NCI-H1092 treated with DMSO at 0.1 percent for 48 hours (cell line): Measurements from ENCODE around the gene MX2.
A peak's percentile ranks its signal among the peaks of the same experiment; 100 is the strongest.
"Not testable (repeated sequence)": the region's sequence is repeated elsewhere in the genome, so short reads cannot be mapped to it uniquely, and the experiment has no call there.

Experiments used
- DNase-seq: peaks from one replicate; lab custom pipeline; 2025; lab: John Stamatoyannopoulos, UW

The MX2 gene

DNA sequence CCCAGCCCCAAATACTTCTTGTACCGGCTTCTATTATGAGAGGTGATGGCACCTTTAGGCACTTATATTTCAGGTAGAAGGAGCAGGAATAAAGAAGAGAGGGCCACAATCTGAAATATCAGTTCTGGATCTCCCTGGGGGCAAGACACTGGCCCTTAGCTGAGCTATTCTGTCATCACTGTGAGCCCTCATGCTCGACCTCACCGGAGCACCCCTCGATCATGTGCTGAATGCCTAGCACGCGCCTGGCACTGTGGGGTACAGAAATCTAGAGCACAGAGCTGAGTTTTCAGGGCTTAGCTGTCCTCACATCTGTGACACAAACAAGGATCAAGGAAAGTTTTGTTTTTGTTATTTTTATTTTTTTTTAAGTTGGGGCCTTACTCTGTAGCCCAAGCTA, 56.6 kb downstream of the MX2 start:
- no peak for DNase-seq

DNA sequence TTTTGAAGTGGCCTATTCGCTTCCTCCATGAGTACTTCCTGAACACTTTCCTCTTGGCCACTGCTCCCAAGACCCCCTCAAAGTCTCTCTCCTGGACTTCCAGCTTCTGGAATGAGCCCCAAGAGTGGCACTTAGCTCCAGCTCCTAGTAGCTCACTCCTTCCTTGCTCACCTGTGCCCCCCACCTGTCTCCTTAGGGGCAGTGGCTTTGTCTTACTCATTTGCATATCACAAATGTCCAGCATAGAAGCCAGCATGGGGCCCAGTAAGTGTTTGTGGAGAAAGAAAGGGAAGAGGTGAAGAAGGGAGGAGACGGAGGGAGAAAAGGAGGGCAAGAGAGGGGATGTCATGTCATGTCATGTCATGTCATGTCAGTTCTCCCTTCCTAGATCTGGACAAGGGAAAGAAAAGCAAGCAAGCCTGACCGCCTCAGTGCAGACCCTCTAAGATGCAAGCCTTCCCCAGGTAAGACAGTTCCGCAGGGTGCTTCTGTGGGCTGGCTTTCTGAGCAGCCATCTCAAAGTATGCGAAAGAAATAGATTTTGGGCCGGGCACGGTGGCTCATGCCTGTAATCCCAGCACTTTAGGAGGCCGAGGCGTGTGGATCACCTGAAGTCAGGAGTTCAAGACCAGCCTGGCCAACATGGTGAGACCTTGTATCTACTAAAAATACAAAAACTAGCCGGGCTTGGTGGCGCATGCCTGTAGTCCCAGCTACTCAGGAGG, 57.3 kb downstream of the MX2 start:
- DNase-seq = no peak

DNA sequence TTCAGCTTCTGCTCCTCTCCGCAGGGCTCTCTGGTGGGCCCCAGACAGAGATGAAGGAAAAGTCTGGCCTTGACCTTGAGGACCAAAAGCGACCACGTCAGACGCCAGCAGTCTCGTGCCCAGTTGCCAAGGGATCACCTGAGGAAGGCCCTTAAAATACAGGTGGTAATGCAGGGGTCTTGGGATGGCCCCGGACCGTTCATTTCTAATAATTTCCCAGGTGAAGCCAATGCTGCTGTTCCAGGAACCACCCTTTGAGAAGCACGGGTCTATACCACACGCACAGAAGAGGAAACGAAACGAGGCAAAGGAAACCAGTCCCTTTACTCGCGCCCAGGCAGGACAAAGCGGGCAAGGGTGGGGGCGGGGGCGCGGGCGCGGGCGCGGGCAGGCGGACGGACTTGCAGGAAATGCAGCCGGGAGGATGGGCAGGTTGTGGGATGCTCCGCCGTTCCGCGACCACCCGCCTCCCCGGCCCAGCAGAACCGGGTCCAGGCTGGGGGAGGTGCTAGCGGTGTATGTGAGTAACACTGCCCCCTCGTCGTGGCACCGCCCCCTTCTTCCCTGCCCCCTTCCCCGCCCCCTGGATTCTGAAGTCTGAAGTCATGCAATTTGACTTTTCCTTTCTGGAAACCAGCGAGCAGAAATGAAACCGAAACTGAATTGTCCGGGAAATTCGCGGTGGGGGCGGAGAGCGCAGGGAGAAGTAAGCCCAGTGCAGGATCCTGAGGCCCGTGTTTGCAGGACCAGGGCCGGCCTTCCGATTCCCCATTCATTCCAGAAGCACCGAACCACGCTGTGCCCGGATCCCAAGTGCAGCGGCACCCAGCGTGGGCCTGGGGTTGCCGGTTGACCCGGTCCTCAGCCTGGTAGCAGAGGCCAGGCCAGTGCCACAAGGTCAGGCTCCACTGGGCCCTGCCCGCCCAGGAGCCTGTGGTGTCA, 58.4 kb downstream of the MX2 start:
- peak; percentile 56 for DNase-seq

DNA sequence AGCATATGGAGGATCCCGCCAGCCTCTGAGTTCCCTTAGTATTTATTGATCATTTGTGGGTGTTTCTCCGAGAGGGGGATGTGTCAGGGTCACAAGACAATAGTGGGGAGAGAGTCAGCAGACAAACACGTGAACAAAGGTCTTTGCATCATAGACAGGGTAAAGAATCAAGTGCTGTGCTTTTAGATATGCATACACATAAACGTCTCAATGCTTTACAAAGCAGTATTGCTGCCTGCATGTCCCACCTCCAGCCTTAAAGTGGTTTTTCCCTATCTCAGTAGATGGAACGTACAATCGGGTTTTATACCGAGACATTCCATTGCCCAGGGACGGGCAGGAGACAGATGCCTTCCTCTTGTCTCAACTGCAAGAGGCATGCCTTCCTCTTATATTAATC, 59.2 kb downstream of the MX2 start:
- not testable (repeated sequence) for DNase-seq

GRCh38 chr21:41422546-41423304, 60.9 kb downstream of the MX2 start:
- DNase-seq = no peak

DNA sequence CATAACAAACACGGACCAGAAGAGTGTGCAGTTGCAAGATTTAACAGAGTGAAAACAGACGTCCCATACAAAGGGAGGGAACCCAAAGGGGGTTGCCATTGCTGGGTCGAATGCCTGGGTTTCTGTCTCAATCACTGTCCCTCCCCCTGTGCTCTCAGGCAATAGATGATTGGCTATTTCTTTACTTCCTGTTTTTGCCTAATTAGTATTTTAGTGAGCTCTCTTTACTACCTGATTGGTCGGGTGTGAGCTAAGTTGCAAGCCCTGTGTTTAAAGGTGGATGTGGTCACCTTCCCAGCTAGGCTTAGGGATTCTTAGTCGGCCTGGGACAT, 61.4 kb downstream of the MX2 start:
- not testable (repeated sequence) for DNase-seq

DNA sequence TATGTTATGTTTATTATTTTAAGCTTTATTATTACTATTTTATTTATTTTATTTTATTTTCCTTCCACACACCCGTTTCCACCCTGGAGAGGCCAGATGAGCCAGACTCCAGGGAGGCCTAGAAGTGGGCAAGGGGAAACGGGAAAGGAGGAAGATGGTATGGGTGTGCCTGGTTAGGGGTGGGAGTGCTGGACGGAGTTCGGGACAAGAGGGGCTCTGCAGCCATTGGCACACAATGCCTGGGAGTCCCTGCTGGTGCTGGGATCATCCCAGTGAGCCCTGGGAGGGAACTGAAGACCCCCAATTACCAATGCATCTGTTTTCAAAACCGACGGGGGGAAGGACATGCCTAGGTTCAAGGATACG, 63.7 kb downstream of the MX2 start:
- DNase-seq = no peak

GRCh38 chr21:41425954-41426675, 64.3 kb downstream of the MX2 start, which contains the start of gene MX1:
Gene MX1 (plus strand): TSS chr21:41426239. CDS start chr21:41432071, 5,832 bp downstream.
- DNase-seq = peak; percentile 18

GRCh38 chr21:41426676-41427404, 65.0 kb downstream of the MX2 start:
- no peak for DNase-seq

- DNase-seq = no peak
Measured at GRCh38 chr21:41427556-41427955, 65.7 kb downstream of the MX2 start.

DNA sequence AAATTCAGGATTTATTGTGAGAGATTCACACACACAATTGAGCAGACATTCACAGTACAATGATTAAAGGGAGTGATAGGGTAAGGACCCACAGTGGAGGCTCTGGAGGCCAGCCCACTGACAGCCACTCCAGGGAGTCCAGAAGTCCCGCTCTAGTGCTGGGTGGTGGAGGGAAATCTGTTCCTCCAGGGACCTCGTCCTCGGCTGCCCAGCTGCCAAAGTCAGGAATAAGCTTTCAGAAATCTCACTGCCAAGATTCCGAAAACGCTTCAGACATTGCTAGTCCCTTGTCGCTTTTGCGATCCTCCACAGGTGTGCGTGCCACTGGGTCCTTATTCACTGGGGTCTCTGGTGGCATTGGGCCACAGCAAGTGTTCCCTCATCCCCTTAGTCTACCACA, 66.5 kb downstream of the MX2 start:
- DNase-seq = no peak

- DNase-seq = no peak
Measured at GRCh38 chr21:41428847-41429246, 67.0 kb downstream of the MX2 start.

DNA sequence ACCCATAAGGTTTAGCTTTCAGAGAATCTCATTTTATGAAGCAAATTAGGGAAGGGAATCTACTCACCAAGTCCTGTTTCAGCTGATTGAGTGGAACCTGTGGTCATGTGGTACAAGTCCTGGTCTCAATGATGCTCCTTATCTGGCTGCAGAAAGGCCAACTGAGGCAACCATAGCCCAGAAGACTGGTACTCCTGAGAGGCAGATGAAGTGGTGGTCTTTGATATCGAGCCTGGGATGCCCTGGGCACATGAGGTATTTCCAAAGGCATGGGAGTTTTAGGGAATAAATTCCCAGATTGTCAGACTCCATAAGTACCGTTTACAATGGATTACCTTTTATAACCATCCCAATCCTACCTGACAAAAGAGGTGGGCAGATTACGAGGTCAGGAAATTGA, 67.5 kb downstream of the MX2 start:
- DNase-seq = no peak

GRCh38 chr21:41429925-41430491, 68.2 kb downstream of the MX2 start:
- no peak for DNase-seq

DNA sequence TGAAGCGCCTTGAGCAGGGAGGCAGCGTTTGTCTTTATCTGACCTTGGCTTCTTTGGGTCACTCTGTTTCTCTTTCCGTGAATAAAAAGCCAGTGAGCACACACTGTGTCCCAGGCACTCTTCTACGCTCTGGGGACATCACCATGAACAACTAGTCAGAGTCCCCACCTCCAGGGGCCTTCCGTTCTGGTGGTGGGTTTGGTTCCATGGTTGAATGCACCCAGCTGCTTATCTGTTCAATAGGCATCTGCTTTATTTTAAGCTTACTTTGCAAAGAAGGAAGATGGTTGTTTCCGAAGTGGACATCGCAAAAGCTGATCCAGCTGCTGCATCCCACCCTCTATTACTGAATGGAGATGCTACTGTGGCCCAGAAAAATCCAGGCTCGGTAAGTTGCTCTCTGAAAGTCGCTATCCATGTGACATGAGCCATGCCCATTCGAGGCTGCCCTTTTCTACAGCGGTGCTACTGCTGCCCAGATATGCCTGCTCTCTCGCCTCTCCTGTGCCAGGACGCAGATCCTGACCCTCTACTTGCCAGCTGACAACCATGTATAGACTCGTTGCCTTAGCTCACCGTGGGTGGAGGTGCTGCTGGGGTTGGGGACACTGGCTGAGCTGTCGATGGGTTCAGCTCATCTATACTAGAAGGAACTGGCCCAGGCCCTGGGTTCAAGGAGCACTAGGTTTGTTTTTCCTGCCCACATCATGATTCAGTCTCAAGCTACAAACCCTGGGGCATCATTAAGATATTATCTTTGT, 70.1 kb downstream of the MX2 start:
- DNase-seq = no peak

- DNase-seq = no peak
Measured at GRCh38 chr21:41432562-41433460, 71.0 kb downstream of the MX2 start.

DNA sequence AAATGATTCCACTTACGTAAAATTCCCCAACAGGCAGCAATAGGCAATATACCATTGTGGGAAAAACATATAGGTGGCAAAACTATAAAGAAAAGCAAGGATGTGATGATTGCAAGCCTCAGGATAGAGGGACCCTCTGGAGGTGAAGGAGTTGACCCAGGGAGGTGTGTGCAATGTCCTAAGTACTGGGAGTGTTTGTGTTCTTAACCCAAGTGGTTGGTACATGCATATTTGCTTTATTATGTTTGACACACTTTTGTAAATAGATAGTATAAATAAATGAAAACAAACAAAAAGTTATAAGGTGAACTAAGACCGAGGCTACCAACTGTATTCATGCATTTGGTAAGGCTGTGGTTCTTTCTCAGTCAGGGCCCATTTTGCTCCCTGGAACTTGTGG, 71.7 kb downstream of the MX2 start:
- DNase-seq = no peak

DNA sequence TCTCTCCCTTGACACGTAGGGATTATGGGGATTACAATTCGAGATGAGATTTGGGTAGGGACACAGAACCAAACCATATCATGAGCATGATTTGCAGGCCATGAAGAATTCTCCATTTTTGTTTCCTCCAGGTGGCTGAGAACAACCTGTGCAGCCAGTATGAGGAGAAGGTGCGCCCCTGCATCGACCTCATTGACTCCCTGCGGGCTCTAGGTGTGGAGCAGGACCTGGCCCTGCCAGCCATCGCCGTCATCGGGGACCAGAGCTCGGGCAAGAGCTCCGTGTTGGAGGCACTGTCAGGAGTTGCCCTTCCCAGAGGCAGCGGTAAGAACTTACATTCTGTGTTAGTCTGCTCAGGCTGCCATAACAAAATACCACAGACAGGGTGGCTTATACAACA, 73.9 kb downstream of the MX2 start:
- no peak for DNase-seq

GRCh38 chr21:41437729-41438128, 75.9 kb downstream of the MX2 start:
- DNase-seq = no peak
